HT1080 (cell line): ENCODE data around the gene RASGRF1. TPM values are rescaled to one million over a fixed set of nuclear protein-coding genes. Genes with fewer than 3 reads are reported as not detected.

Source experiments
- DNase-seq: peaks from one replicate; pipeline ENCODE4 v3.0.0-alpha.2; 2015; ENCODE audit warnings: low read depth
- total RNA-seq: library from RNA; depleted of rRNA; stranded (reverse); fragments of >200 nt; shearing (Covaris generic); gene quantifications from 2 replicates; pipeline ENCODE4 v1.2.3, GENCODE V29; 2014; rRNA removed

The RASGRF1 gene
- total RNA-seq, 1 experiment from 2014 or later: 0.14 TPM

- no peak for DNase-seq
Observed at GRCh38 chr15:78914027-78914764, 176.4 kb downstream of the RASGRF1 start.

- no peak for DNase-seq
Observed at GRCh38 chr15:78913012-78913411, 177.6 kb downstream of the RASGRF1 start.

- no peak for DNase-seq
Observed at GRCh38 chr15:78912316-78912715, 178.3 kb downstream of the RASGRF1 start.

GRCh38 chr15:78910271-78910670 lies 180.3 kb downstream of the RASGRF1 start:
- DNase-seq: no peak

Other genes with a start within 250 kb of the RASGRF1 start
- 179 and 351 TPM in 2 replicates for gene MORF4L1, start 217.9 kb downstream of the RASGRF1 start, total RNA-seq
- gene CTSH, start 145.7 kb downstream of the RASGRF1 start, total RNA-seq: 10.6 and 16.2 TPM in 2 replicates
- 0.03 and 0.29 TPM in 2 replicates for gene ANKRD34C, start 191.9 kb upstream of the RASGRF1 start, total RNA-seq
- 166 and 168 TPM in 2 replicates for gene TMED3, start 220.3 kb upstream of the RASGRF1 start, total RNA-seq